CD4-positive, alpha-beta T cell treated with Interferon gamma for 1 hour (primary cell): Measurements from ENCODE around the gene HOATZ.

Experiments used
- DNase-seq: peaks from one replicate; pipeline ENCODE4 v3.0.0-alpha.2; 2020

HOATZ gene

DNA sequence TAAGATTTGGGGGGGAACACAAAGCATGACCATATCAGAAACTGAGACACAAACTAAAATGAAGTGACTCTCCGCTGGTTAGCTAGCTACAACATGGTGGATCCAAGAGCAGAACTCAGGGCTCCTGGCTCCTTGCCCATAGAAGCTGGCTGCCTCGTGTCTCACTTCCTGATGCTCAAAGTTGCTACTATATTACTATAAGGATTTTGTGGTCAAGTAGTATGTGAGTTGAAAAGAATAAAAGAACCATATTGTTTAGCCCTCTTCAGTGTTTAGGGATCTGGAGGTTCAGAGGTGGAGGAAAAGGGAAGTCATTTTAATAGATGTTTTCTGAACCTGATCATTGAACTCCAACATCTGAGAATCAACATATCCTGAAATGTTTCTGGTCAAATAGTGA, 70.8 kb downstream of the HOATZ start:
- DNase-seq, result no peak

DNA sequence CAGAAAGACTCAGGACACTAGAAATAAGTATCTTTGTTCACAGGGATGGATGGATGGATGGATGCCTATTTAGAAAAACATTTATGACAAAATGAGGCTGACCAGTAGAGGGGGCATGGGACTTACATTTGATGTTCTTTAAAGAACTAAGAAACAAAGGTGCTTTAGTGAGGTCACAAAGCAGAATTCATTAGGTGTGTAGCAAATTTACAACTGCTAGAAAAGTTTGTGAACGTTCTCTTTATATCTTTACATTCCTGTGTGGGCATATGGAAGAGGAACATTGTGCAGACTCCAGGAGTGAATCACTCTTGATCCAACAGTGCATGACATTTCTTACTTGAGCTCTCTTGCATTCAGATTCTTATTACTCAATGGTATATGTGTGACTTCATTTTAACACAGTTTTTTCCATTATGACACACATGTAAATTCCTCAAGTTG, 71.8 kb downstream of the HOATZ start:
- no peak for DNase-seq
